GM19397 (cell line): ENCODE data around the gene MT1A.

Experiments used
- ATAC-seq: cut with Tn5 transposase; IDR thresholded peaks from one replicate; pipeline ENCODE4 v1.9.1; 2021; ENCODE audit warnings: mild to moderate bottlenecking, moderate library complexity; ENCODE audit not compliant: unreplicated experiment

Gene MT1A

DNA sequence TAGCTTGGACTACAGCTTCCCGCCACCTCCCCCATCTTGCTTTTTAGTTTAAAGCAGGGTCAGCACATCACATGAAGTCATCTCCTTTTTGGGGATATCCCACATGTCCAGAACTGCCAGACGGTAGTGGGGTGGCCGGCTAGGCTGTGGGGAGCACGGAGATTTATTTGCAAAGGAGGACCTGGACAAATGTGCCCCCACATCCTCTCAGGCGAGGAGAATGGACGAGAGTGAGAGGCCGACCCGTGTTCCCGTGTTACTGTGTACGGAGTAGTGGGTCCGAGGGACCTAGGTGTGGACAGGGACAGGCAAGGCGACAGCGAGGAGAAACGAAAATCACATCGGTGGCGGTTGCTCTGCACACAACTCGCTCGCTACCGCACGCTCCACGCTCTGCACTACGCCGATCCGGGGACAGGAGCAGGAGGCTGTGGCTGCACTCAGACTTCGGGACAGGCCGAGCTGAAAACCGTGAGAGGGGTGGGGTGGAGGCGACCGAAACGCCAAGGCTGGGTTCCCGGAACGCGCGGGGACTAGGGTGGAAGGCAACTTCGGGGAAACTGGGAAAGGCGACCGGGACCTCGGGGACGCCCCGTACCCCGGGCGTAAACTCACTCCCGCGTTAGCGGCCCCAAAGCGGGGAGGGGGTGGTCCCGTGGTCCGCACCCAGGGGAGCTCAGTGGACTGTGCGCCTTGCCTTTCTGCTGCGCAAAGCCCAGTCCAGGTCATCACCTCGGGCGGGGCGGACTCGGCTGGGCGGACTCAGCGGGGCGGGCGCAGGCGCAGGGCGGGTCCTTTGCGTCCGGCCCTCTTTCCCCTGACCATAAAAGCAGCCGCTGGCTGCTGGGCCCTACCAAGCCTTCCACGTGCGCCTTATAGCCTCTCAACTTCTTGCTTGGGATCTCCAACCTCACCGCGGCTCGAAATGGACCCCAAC, at the start of gene MT1A:
Gene MT1A (plus strand): TSS at position 853 of the 937 bp plus-strand sequence. CDS start 73 bp downstream, at position 926.
- ATAC-seq, result no peak

DNA sequence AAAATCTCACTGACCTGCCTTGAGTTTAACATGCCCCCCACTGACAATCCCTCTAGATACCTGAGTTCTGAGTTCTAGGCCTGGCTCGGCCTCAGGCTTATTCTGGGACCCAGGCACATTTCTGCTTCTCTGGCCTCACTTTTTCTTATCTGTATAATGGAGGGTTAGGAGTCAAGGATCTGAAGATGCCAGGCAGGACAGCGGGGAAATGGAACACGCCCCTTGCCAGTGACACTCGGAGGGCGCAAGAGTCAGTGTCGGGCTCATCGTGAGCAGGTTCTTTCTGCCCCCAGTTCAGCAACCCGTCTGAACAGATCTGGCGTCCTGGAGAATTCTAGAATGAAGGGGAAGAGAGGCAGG, 49.7 kb upstream of the MT1A start:
- ATAC-seq, result no peak

DNA sequence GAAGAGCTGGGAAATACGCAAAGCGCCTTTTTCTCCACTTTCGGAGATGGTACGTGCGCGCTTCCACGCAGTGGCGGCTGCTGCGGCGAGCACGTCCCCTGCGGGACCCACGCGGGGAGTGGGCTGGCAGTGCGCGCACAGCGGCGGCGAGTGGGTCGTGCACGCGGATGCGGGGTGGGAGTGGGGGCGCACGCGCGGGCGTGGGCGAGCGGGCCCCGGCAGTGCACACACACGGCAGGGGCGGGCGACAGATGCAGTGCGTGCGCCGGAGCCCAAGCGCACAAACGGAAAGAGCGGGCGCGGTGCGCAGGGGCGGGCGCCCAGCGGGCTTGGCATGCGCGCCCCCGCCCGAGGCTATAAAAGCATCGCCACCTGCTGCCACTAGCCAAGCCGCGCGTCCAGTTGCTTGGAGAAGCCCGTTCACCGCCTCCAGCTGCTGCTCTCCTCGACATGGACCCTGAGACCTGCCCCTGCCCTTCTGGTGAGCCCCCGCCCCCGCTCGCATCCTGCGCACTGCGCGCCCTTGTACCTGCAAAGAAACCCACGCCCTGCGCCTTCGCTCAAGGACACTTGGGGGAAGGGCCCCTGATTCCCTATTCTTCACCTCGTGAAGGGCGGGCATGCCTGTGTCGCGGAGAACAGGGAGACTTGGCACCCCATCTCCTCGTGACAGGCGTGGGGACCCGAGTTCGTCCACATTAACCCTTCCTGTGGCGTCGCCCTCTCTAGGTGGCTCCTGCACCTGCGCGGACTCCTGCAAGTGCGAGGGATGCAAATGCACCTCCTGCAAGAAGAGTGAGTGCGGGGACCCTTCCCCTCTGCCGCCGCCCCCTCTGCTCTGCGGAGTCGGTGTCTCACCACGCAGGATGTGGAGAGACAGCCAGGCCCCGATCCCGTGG, 49.1 kb upstream of the MT1A start, which contains the start of gene MT3:
Gene MT3 (plus strand): TSS at position 388 of the 899 bp plus-strand sequence. CDS start 63 bp downstream, at position 451.
- ATAC-seq, result no peak

DNA sequence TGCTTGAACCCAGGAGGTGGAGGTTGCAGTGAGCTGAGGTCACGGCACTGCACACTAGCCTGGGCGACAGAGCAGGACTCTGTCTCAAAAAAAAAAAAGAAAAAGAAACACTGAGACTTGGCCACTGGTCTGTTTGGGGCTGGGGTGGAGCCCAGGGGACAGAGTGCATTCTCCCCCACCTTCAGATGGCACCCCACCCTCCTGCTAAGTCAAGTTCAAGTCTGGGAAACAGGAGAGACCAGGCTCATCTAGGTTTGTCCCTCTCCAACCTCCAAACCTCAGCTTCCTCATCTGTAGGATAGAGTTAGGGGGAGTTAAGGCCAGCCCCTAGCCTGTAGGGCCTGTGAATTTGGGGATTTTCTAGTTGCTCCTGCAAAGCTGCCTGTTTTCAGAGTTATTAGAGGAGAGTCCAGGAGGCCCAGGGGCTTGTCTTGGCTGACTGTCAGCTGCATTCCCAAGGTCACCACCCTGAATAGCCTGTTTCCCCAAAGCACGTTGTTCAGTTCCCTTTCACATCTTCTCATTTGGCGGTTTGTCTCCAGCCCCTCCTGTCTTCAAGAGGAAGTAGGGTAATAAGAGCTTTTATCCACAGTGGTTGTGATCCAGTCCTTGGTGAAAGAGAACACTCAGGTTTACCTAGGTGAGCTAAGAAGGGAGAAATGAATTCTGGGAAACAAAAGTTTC, 46.9 kb upstream of the MT1A start:
- no peak for ATAC-seq

DNA sequence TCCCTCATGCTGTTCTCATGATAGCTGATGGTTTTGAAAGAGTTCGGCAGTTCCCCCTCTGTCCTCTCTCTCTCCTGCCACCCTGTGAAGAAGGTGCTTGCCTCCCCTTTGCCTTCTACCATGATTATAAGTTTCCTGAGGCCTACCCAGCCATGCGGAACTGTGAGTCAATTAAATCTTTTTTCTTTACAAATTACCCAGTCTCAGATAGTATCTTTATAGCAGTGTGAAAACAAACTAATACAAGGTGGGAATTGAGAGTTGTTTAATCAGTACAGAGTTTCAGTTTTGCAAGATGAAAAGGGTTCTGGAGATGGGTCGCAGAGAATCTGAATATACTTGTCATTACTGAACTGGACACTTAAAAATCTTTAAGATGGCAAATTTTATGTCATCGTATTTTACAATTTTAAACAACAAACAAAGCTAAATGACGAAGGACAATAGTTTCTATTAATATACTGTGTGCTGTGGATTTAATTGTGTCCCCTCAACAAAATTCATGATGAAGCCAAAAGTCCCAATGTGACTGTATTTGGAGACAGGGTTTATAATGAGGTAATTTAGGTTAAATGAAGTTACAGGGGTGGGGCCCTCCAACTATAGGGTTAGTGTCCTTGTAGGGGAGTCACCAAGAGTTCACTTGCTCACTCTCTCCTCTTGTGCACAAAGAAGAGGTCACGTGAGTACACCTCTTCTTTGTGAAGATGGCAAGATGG, 44.7 kb upstream of the MT1A start:
- ATAC-seq, result no peak

DNA sequence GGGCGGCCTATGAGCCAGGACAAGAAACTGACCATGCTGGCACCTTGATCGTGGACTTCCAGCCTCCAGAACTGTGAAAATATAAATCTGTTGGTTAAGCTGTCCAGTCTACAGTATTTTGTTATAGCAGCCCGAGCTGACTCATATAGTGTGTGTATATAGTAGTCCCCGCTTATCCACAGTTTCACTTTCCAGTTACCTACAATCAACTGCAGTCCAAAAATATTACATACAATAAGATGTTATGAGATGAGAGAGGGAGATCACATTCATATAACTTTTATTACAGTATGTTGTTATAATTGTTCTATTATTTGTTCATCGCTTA, 44.2 kb upstream of the MT1A start:
- no peak for ATAC-seq

DNA sequence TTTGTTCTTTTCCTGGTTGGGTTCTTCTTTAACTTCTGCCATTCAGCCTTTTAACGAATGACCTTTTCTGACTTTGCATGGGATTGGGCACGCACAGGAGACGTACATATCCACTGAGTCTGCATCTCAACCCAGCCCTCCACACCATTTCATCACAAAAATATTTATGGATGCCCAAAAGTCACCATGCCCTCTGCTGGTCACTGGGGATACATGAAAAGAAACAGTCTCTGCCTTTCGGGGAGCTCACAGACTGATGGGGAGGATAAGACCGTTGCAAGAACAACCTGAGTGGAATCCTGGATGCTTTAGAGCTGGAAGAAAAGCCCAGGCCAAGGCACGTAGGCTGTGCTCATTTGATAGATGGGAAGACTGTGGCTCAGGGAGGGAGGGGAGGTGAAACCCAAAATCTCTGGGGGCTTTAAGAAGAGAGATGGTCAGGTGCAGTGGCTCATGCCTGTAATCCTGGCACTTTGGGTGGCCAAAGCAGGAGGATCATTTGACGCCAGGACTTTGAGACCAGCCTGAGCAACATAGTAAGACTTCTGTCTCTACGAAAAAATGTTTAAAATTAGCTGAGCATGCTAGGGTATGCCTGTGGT, 38.0 kb upstream of the MT1A start:
- ATAC-seq, result no peak

DNA sequence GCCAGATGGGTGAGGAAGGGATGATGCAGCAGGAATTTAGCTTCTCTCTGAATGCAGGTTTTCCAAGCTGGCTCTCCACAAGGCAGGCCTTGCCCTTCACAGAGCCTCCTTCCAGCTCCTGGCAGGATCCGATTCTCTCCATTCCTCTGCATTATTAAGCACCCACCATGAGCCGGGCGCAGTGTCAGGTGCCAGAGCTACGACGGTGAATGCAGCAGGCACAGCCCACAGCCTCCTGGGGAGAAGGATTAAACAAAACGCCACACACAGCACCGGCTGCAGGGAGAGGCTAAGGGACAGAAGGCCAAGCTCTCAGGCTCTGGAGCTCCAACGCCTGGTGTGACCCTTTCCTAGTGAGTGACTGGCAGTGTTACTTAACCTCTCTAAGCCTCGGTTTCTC, 37.1 kb upstream of the MT1A start:
- no peak for ATAC-seq

DNA sequence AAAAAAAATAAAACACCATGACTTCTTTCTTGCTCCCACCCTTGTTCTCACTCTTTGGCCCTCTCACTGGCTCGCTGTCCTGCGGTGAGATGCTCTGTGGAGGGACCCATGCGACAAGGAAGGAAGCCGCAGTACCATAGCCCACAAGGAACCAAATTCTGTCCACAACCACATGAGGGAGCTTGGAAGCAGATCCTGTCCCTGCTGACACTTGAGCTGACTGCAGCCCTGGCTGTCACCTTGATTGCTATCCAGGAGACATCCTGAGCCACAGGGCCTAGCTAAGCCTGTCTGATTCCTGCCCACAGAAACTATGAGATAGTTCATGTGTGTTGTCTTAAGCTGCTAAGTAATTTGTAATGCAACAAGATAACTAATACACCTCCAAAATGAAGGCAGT, 34.9 kb upstream of the MT1A start:
- no peak for ATAC-seq

DNA sequence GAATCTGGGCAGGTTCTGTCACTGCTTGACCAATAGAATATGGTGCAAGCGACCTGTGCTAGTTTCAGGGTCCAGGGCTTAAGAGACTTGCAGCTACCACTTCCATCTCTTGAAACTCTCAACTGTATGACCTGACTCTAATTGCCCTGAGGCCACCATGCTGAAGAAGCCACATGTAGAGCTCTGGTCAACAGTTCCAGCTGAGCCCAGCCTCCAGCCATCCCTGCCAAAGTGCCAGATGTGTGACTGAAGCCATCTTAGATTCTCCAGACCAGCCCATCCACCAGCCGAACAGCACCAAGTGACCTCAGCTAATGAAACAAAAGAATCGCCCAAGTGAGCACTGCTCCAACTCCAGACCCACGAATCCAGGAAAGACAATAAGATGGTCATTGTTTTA, 33.5 kb upstream of the MT1A start:
- no peak for ATAC-seq

DNA sequence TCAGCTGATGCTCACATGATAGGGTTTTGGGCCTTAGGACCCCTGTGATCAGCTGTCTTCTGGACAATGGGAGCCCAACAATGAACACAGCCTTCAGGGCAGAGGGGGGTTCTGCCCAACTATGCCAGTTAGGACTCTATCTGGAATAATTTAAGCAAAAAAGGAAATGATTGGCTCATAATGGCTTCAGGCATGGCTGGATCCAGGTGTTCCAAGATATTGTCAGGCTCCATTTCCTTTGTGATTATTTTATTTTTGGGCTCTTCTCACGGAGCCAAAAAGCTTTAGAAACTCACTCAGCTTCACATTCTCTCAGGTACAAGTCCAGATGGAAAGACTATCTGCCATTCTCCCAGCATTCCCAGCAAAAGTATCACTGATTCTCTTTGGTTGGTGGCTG, 33.0 kb upstream of the MT1A start:
- ATAC-seq, result no peak

DNA sequence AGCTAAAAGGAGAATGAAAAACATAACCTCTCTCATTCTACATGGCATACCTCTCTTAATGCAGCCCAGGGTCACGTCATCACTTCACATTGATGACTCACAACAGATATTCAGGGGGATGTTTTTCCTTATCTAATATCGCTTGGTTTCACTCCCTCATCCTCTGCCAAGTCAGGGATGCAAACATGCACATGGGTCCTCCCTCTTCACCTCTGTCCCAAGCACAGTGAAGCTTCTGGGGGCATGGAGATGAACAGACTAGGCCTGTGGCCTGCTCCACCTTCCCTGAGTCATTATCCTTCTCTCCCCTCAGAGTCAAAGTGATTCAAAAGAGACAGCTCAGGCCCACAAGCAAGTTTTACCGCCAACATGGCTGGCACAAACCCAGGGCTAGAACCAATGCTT, 32.4 kb upstream of the MT1A start:
- no peak for ATAC-seq

DNA sequence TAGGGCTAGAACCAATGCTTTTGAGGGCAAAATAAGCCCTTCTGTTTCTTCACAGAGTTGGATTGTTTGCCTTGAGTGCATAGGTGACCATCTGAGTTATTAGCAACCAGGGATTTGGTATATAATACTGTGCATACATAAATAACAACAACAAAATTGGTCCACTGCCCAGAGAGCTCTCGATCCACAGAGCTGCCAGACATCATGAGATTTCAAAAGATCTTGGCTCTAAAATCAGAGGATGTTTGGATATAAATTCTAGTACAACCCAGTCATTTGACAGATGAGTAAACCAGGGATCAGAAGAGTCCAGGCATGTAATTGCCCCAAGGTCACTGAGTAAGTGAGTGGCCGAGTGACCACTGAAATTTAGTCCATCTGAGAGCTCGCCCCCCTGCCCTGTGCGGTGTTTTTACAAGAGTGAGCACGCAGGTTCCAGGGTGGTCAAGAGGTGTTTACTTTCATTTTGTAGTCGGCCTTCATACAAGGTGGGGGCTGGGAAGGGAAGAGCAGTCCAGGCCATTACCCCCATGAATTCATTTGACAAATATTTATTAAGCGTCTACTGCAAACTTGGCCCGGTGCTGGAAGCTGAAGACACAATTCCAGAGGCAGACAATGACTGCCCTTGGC, 31.9 kb upstream of the MT1A start:
- no peak for ATAC-seq

DNA sequence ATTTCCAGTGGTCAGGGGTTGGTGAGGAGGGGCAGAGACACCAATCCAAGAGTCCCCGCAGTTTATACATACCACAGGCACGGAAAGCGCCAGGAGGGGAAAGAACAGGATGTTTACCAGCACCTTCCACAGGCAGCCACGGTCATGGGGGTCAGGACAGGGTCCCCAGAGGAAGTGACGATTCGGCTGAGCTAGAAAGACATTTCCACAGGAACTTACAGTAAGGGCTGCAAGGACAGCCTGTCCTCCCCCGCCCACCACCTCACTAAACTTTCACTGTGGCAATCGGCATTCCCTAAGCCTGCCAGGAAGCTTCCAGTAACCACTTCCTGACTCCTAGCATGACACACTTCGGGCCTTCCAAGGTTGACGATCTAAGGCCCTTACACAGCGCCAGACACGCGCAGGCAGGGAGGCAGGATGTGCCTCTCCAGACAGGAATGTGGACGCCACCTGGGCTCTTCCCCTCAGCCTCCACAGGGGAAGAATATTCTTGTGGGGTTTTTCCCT, 31.3 kb upstream of the MT1A start:
- ATAC-seq, result no peak

DNA sequence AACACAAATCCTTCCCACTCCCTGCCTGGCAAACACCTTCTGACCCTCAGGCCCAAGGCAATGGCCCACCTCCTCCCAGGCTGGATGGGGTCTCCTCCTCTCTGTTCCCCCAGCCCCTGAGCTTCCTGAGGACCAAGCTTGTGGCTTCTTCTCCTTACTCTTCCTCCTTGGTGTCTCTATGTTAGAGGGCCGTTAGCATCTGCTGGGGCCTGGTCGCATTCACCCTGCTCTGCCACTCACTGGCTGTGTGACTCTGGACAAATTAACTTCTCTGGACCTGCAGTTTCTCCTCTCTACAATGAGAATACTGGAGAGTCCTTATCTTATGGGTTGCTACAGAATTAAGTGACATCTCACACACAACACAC, 30.8 kb upstream of the MT1A start:
- no peak for ATAC-seq

DNA sequence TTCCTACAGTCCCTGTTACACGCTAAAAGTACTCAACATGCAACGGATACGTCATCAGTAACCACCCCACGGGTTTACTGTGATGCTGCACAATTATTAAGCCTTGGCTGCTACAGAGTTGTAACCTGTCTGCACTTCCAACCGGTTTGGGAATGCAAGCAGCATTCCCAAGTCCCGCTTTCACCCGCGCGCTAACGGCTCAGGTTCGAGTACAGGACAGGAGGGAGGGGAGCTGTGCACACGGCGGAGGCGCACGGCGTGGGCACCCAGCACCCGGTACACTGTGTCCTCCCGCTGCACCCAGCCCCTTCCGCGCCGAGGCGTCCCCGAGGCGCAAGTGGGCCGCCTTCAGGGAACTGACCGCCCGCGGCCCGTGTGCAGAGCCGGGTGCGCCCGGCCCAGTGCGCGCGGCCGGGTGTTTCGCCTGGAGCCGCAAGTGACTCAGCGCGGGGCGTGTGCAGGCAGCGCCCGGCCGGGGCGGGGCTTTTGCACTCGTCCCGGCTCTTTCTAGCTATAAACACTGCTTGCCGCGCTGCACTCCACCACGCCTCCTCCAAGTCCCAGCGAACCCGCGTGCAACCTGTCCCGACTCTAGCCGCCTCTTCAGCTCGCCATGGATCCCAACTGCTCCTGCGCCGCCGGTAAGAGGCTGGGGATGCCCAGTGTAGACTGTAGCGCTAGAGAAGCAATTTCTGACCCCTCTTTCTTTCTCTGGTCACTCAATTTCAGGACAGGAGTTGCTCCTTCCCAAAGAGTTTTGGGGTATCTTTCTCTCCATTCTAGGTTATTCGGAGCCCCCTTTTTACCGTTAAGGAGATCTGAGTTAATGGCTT, 30.2 kb upstream of the MT1A start, which contains the start of gene MT2A:
Gene MT2A (plus strand): TSS at position 542 of the 833 bp plus-strand sequence. CDS start 72 bp downstream, at position 614.
- peak; percentile 90 for ATAC-seq

DNA sequence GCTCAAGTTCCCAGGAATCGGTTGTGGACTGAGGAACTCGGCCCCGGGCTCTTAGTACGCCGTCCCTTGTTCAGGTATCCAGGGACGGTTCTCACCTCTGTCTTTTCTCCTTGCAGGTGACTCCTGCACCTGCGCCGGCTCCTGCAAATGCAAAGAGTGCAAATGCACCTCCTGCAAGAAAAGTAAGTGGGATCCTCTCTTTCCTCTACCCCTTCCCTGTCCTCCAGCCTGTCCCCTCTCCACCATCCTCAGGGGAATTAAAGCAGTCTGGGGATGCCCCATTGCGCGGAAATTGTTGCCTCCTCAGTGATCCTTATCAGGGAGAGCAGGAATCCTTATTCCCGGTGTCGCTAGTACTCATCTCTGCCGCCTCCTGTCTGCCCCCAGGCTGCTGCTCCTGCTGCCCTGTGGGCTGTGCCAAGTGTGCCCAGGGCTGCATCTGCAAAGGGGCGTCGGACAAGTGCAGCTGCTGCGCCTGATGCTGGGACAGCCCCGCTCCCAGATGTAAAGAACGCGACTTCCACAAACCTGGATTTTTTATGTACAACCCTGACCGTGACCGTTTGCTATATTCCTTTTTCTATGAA, 29.5 kb upstream of the MT1A start:
- ATAC-seq, result no peak

DNA sequence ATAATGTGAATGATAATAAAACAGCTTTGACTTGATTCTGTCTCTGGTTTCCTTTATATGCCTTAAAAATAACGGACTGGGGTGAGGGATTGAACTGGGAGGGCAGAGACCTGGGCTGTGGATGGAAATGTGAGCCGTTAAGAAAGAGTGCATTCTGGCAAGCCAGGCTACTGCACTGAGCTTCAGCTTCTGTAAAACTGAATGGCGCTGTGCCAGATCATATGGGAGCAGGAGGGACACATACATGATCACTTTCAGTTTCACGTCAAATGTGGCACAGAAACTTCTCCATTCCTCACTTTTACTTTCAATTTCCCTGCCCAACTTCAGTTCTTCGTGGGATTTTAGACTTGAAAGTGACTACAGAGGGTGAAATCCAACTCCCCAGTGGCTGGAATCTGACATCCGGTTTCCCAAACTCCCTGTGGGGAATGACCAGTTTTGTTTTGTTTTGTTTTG, 29.0 kb upstream of the MT1A start:
- ATAC-seq, result no peak
